IPS-18c (cell line): Measurements from ENCODE around the gene BLM.
"Not testable (repeated sequence)": the region's sequence is repeated elsewhere in the genome, so short reads cannot be mapped to it uniquely, and the experiment has no call there.

Experiments
- H3K4me3 ChIP-seq: 2 replicates; pipeline ENCODE4 v1.7.0; 2013; ENCODE audit warnings: low read depth, mild to moderate bottlenecking, low read length, moderate library complexity; ENCODE audit not compliant: insufficient read depth
- H3K9me3 ChIP-seq: one replicate; pipeline ENCODE4 v1.6.1; 2013; ENCODE audit warnings: mild to moderate bottlenecking, low read length, moderate library complexity; ENCODE audit not compliant: control insufficient read depth, insufficient read depth

BLM gene

DNA sequence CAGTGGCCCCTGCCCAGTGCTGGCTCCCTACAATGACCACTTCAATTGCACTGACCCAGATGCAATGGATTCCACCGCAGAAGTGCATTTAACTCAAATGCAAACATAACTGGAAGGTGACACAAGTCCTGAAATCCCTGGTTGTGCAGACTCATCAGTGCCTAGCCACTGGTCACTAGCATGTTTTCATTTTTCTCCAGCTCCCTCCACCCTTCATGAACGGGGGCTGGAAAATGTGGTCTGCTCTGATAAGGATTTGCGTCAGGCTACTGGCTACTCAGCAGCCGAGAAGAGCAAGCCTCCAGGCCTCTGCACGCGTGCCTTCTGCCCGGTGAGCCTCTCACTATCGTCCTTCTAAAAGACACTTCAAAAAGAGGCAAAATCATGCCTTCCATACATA, 123.8 kb downstream of the BLM start:
- no peak overlapping the region for H3K4me3 ChIP-seq
- H3K9me3 ChIP-seq: no peaks in the 10 kb centered on the region

DNA sequence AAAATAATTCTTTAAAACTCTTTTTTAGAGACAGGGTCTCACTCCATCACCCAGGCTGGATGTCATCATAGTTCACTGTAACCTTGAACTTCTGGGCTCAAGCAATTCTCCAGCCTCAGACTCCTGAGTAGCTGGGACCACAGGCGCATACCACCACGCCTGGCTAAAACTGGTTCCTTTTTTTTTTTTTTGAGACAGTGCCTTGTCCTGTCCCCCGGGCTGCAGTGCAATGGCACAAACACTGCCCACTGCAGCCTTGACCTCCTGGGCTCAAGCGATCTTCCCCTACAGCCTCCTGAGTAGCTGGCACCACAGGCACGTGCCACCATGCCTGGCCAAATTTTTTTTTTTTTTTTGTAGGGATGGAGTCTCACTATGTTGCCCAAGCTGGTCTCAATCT, 127.5 kb downstream of the BLM start:
- no peaks in the 10 kb centered on the region for H3K9me3 ChIP-seq
- H3K4me3 ChIP-seq: no peak overlapping the region

DNA sequence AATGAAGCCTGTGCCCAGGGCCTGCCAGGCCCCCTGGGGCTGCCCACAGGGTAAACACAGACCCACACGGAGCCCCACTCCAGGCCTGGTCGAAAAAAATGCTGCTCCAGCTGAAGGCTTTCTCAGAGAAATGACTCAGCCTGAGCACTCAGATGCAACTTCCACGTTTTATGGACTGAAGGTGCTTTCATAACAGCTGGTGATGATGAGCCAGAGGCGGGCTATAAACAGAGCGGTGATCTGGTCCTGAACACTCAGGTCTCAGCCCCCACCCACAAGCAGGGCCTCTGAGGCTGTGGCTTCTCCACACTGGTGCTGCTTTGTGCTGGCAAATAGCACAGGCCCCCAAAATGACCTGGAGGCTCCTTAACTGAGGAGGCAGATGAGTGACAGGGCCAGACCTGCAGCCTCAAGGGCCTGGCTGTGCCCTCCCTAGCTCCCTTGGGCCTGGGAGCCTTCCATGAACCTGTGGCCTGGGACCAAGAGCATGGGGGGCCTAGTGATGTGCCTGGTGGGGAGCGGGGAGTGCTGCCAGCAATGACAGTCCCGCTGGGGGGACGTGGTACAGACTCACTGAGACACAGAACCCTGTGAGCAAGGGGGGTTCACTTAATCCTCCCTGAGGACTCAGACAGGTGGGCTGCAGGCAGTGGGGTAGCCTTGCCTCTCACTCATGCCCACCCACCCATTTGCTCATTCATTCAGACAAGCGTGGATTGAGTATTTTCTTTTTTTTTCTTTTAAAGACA, 128.2 kb downstream of the BLM start:
- Histone ChIP-seq H3K4me3 (no peak overlapping the region), H3K9me3 (no peaks in the 10 kb centered on the region)

DNA sequence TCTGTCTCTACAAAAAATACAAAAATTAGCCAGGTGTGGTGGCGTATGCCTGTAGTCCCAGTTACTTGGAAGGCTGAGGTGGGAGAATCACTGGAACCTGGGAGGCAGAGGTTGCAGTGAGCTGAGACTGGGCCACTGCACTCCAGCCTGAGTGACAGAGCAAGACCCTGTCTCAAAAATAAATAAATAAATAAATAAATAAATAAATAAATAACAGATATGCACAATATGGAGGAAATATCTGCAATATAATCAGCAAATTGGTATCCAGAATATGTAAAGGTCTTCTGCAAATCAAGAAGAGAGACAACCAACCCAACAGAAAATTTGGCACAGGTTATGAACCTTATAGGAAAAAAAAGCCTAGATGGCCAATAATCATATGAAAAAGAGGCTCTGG, 132.3 kb downstream of the BLM start:
- not testable (repeated sequence) for H3K9me3 ChIP-seq, H3K4me3 ChIP-seq

DNA sequence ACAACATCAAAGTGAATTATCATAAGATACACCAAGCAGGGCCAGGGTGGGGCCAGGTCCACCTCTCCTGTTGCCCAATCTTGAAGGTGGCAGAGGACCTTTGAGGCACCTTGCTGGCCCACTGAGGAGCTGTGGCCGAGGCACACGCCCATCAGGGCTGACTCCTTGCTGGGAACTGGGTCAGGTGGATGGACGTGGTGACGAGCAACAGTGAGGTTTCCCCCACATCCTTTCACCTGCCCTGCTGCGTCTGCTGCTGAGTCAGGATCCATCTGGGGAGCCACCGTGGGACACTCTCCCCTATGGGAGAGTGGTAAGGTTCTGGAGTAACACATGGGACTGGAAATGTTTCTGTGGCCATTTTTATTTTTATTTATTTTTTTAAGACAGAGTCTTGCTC, 134.0 kb downstream of the BLM start:
- Histone ChIP-seq H3K4me3 (no peak overlapping the region), H3K9me3 (no peaks in the 10 kb centered on the region)

DNA sequence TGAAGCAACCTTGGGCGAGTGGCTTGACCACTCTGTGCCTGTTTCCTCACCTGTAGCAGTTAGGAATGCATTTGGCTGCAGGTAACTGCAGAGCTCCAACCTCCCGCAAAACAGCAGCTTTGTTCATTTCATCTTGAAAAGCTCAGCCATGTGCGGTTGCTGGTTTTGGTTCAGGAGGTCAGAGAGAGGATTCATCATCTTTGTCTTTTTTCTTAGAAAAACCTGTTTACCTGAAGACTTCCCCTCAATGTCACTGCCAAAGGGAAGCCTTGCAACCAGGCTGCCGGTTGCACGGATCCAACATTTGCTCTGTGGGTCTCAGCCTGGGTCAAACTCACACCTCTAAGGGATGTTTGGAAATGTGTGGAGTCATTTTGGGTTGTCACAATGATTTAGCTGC, 134.8 kb downstream of the BLM start:
- no peak overlapping the region for H3K4me3 ChIP-seq

DNA sequence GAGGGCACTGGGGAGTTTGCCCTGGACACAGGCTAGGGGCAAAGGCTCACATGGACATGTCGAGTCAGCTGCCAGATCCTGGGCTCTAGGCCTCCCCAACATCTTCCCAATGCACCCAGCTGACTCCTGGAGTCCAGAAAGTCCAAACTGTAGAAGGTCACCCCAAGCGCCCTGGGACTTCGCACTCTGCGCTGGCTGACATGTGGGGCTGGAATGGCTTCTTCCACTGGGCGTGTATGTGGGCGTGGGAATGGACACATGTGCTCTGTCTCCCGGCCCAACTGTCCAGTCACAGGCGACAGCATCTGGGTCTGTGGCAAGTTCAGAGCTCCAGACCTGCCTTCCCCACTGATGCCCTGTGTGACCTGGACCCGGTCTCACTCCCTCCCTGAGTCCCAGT, 138.0 kb downstream of the BLM start:
- H3K9me3 ChIP-seq: no peaks in the 10 kb centered on the region
- no peak overlapping the region for H3K4me3 ChIP-seq

More for the DNA sequence above, 134.8 kb downstream of the BLM start:
- H3K9me3 ChIP-seq: no peaks in the 10 kb centered on the region

DNA sequence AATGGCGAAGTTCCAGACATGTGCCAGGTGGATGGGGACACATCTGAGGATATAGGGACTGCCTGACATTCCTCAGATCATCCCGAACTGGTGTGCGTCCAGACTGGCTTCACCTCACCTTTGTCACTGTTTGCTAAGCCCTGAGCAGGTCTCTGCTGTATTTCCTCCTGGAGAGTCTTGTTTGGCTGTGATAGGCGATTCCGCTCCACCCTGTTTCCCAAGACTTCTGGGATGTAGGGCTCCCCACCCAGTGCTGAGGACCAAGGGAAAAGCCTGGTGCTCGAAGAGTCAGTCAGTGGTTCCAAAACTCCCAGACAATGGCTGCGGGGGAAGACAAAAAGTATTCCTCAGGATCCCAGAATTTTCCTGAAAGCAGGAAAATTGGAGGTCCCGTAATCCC, 140.2 kb downstream of the BLM start:
- no peak overlapping the region for H3K4me3 ChIP-seq
- H3K9me3 ChIP-seq: no peaks in the 10 kb centered on the region

DNA sequence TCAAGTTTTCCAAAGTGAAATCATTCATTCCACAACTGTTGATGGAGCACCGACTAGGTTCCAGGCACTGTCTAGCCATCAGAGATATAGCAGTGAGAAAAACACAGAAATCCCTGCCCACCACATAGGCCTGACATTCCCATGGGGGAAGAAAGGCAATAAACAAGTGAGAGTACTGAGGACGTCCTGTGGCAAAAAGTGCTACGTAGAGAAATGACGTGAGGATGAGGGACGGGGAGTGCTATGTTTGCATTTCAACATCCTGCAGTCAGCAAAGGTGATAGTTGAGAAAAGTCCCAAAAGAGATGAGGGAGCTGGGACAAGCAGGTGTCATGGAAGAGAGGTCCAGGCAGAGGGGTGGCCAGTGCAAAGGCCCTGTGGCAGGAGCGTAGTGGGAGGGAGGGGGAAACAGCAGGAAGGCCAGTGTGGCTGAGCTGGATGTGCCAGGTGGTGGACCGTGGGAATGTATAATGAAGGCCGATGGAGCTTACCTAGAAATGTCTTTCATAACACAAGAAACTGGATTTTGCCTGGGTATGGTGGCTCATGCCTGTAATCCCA, 140.8 kb downstream of the BLM start:
- Histone ChIP-seq H3K4me3 (no peak overlapping the region), H3K9me3 (no peaks in the 10 kb centered on the region)

DNA sequence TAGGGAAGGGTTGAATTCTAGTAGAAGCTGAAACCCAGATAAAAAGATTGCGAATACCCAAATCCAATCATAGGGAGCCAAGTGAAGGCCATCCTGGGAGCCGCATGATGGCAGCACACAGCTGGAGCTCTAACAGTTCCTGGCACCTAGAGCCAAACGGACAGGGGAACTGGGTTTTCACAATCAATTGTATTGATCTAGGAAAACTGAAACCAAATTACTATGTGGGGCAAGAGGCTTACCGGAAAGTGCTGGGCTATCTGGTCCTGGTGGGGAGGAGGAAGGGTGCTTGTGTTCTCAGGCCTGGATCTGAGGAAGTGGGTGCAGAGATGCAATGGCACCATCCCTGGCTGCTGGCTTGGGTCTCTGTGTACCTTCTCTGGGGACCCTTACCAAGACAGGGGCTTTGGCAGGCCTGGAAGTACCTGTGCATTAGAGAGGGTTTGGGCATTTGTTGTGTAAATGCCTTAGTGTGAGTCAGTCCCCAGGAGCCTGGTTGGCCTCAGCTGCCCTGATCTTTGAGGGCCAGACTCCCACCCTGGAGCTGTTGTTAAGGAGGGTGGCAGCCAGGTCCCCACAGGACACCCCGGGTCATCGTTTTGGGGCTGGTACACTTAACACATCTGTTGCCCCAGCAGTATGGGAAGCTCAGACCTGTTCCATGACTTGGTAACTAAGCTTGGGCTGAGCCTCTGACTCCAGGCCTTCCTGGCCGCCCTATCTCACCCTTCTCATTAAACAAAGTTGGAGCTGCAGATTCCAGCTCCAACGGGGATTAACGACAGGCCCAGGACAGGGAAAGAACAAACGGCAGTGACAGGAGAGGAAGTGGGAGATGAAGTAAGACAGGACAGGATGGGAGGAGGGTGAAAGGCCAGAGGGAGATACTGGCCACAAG, 142.3 kb downstream of the BLM start:
- H3K4me3 ChIP-seq: no peak overlapping the region
- H3K9me3 ChIP-seq: no peaks in the 10 kb centered on the region

DNA sequence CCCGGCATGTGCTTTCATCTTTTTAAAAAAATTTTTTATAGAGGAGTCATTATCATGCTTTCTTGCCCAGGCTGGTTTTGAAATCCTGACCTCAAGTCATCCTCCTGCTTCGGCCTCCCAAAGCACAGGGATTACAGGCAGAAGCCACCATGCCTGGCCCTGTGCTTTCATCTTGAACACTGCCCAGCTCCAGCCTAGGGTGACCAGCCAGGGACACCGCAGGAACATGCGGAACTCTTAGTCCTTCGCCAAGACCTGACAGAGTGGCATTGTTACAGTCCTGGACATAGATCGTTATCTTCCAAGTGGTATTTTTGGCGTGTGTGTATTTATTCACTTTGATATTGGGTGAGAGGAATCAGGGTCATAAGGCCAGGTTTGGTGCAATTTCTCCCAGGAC, 143.3 kb downstream of the BLM start:
- Histone ChIP-seq H3K4me3 (no peak overlapping the region), H3K9me3 (no peaks in the 10 kb centered on the region)

DNA sequence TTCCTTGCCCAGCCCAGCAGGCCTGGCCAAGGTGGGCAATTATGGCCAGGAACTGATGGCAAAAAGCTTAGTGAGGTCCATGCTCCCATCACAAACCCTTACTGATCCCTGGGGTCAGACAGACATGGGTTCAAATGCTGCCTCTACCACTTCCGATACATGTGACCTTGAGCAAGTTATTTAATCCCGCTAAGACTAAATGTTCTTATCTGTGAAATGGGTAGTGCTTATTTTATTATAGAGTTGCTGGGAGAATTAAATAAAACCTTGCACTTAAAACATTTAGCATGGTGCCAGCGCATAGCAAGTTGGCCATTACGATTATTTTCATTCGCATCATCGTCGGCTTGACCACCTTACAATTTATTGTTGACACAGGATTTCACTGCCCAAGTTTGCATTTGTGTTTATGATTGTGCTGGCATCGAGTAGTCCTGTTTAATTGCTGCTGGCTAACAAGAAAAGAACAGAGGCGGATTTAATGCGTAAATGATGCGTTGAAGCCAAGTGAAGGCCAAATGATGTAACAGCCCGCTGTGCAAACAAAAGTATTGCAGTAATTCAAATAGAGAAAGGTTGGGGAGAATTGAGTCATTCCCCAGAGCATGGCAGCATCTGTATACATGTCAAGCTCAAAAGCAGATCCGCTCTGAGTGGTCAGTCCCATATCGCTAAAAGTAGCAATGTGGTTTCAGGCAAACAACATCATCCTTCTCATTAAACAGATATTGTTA, 144.0 kb downstream of the BLM start:
- Histone ChIP-seq H3K4me3 (no peak overlapping the region), H3K9me3 (no peaks in the 10 kb centered on the region)

DNA sequence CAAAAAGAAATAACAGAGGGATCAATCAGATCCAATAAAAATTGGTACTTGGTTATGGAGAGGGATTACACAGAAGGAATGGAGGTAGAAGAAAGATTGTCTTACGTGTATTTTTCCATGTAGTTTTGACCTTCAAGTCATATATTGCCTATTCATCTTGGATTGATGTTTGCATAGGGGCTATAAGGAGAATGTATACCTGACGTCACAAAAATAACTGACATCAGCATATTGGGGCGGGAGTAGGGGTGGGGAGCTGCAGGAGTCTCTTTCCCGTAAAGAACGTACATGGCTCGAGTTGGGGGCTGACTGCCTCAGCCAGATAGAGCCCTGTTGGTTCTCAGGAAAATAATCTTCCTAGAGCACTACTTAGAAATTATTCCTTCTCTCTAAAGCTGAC, 145.3 kb downstream of the BLM start:
- Histone ChIP-seq H3K9me3 (no peaks in the 10 kb centered on the region), H3K4me3 (no peak overlapping the region)

DNA sequence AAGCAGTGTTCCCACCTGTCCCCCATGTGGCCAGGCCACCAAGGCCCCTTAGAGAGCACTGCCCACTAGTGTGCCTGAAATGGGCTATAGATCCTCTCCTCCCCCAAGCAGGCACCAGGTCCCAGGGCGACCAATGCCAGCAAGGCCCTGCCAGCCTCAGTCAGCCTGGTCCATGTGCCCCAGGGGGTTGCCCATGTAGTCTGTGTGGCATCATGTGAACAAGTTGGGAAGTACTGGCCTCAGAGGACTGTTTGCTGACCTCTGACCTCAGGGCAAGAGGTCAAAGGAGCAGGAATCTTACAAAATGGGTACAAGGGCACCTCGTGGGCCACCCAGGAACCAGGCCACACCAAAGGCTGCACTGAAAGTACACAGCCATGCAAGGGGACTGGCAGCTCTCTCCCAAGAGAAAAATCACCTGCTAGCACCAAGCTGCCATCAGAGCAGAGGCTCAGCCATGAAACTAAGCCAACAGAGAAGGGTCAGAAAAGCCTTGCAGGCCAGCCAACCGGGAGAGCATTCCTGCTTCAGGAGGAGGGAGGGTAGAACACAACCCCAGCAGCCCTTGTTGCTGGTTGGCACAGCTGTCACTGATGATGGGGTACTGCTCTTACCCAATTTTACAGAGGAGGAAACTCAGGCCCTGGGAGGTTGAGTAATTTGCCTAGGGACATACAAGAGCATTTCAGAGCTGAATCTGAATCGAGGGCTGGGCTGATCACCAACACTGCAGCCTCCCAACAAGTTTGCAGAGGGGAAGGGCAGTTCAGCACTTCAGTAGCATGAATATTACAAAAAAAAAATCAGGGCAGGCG, 146.0 kb downstream of the BLM start:
- H3K9me3 ChIP-seq: no peaks in the 10 kb centered on the region
- no peak overlapping the region for H3K4me3 ChIP-seq

DNA sequence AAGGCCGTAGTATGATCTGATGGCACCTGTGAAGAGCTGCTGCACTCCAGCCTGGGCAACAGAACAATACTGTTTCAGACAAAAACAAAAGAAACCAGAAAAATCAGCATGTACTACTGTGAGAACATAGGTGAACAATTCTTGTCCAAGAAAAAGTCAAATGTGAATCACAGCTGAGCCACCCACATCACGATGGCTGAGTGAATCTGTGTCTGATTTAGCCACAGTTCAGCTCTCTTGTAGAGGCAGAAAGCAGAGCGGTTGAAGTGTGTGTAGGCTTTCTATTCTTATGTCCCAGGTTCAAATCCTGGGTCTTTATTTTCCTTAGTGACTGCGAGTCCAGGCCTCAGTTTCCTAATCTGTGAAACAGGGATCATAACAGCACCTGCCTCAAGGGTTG, 146.8 kb downstream of the BLM start:
- no peak overlapping the region for H3K4me3 ChIP-seq
- no peaks in the 10 kb centered on the region for H3K9me3 ChIP-seq

DNA sequence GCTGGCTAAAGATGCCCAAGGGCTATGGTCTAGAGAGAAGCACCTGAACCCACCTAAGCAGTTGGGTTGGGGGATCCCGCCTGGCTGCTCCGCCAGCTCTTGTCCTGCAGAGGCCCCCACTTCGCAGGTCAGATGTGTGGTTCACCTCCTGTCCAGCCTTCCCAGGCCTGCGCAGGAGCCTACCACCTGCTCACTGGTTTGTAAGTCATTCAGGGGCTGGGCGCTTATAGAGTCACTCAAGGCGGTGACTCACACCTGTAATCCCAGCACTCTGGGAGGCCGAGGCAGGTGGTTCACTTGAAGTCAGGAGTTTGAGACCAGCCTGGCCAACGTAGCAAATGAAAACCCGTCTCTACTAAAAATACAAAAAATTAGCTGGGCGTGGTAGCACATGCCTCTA, 147.4 kb downstream of the BLM start:
- H3K4me3 ChIP-seq: no peak overlapping the region
- no peaks in the 10 kb centered on the region for H3K9me3 ChIP-seq

DNA sequence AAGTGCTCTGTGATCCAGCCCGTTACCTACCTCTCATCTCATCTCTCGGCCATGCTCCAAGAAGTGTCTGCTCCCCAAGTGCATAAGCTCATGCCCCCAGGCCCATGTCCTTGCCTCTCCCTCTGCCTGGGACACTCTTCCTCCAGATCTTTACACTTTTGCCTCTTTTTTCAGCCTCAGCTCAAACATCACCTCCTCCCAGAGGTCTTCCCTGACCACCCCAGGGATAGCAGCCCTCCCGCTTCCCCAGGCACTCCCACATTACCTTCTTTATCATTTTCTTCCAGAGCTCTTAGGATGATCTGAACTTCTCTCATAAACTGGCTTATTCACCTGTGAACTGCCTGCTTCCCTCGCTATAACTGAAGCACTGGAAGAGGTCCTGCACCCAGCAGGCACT, 148.6 kb downstream of the BLM start:
- Histone ChIP-seq H3K4me3 (no peak overlapping the region), H3K9me3 (no peaks in the 10 kb centered on the region)
